KMS-11 (cell line): Measurements from ENCODE around the gene MYEOV.

Experiments
- H2AFZ ChIP-seq: fragments of 200-600 bp; sonication (generic); 2 replicates; pipeline ENCODE4 v1.6.1; 2016; ENCODE audit warnings: antibody characterized with exemption, mixed run types, low read depth
- H3K27ac ChIP-seq: fragments of 200-600 bp; sonication (generic); 2 replicates; pipeline ENCODE4 v1.6.1; 2016; ENCODE audit warnings: mild to moderate bottlenecking, mixed run types
- H3K27me3 ChIP-seq: fragments of 200-600 bp; sonication (generic); 2 replicates; pipeline ENCODE4 v1.6.1; 2017; ENCODE audit warnings: mild to moderate bottlenecking, low read depth, mixed run types, moderate library complexity; ENCODE audit not compliant: insufficient read depth
- H3K36me3 ChIP-seq: fragments of 200-600 bp; sonication (generic); 2 replicates; pipeline ENCODE4 v1.6.1; 2017; ENCODE audit warnings: mild to moderate bottlenecking, mixed run types; ENCODE audit not compliant: insufficient read depth
- H3K4me1 ChIP-seq: fragments of 200-600 bp; sonication (generic); 2 replicates; pipeline ENCODE4 v1.6.1; 2016; ENCODE audit warnings: mild to moderate bottlenecking, low read depth, mixed run types; ENCODE audit not compliant: poor library complexity, severe bottlenecking
- H3K4me2 ChIP-seq: fragments of 200-600 bp; sonication (generic); 2 replicates; pipeline ENCODE4 v1.7.0; 2016; ENCODE audit warnings: mild to moderate bottlenecking, mixed run types
- H3K4me3 ChIP-seq: fragments of 200-600 bp; sonication (generic); IDR thresholded peaks from 2 replicates; pipeline ENCODE4 v1.6.1; 2017; ENCODE audit warnings: low read depth, low read length, mixed read lengths; ENCODE audit not compliant: insufficient read depth
- H3K79me2 ChIP-seq: fragments of 200-600 bp; sonication (generic); 2 replicates; pipeline ENCODE4 v1.6.1; 2016; ENCODE audit warnings: low read depth, mixed run types; ENCODE audit not compliant: insufficient read depth
- H3K9ac ChIP-seq: fragments of 200-600 bp; sonication (generic); 2 replicates; pipeline ENCODE4 v1.6.1; 2016; ENCODE audit warnings: mild to moderate bottlenecking, mixed run types
- H4K20me1 ChIP-seq: fragments of 200-600 bp; sonication (generic); 2 replicates; pipeline ENCODE4 v1.6.1; 2016; ENCODE audit warnings: mild to moderate bottlenecking, mixed run types; ENCODE audit not compliant: insufficient read depth
- TF ChIP-seq, protein P1 (sequence below): fragments of 200-600 bp; sonication (generic); conservative IDR thresholded peaks from 2 replicates; pipeline ENCODE4 v1.6.1; 2017; ENCODE audit warnings: low read depth, mild to moderate bottlenecking, antibody characterized with exemption, low read length, moderate library complexity, mixed read lengths

Gene MYEOV

GRCh38 chr11:69298267-69299022 lies 4.5 kb downstream of the MYEOV start:
- no peak overlapping the region for H3K9ac ChIP-seq
- no peak overlapping the region for H2AFZ ChIP-seq
- H3K36me3 ChIP-seq, result no peaks in the 10 kb centered on the region
- no peaks in the 10 kb centered on the region for H4K20me1 ChIP-seq
- TF ChIP-seq, protein P1, sequence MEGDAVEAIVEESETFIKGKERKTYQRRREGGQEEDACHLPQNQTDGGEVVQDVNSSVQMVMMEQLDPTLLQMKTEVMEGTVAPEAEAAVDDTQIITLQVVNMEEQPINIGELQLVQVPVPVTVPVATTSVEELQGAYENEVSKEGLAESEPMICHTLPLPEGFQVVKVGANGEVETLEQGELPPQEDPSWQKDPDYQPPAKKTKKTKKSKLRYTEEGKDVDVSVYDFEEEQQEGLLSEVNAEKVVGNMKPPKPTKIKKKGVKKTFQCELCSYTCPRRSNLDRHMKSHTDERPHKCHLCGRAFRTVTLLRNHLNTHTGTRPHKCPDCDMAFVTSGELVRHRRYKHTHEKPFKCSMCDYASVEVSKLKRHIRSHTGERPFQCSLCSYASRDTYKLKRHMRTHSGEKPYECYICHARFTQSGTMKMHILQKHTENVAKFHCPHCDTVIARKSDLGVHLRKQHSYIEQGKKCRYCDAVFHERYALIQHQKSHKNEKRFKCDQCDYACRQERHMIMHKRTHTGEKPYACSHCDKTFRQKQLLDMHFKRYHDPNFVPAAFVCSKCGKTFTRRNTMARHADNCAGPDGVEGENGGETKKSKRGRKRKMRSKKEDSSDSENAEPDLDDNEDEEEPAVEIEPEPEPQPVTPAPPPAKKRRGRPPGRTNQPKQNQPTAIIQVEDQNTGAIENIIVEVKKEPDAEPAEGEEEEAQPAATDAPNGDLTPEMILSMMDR, result no peak
- H3K4me2 ChIP-seq, result peak overlapping the region; percentile 87
- no peak overlapping the region for H3K4me3 ChIP-seq
- H3K27me3 ChIP-seq, result peaks cover 2% of the 10 kb centered on the region; the same call in 1 of the 2 replicates
- no peaks in the 10 kb centered on the region for H3K79me2 ChIP-seq
- no peak overlapping the region for H3K27ac ChIP-seq
- peaks cover 25% of the 10 kb centered on the region for H3K4me1 ChIP-seq

GRCh38 chr11:69299023-69299461 lies 5.1 kb downstream of the MYEOV start:
- TF ChIP-seq, protein P1, result no peak
- Histone ChIP-seq H3K4me1 (peaks cover 25% of the 10 kb centered on the region), H2AFZ (no peak overlapping the region), H3K27me3 (peaks cover 2% of the 10 kb centered on the region; the same call in 1 of the 2 replicates), H3K79me2 (no peaks in the 10 kb centered on the region), H3K9ac (no peak overlapping the region), H4K20me1 (no peaks in the 10 kb centered on the region), H3K4me3 (no peak overlapping the region), H3K27ac (no peak overlapping the region), H3K4me2 (no peak overlapping the region), H3K36me3 (no peaks in the 10 kb centered on the region)

- H3K9ac ChIP-seq, result no peak overlapping the region
- H3K79me2 ChIP-seq, result no peaks in the 10 kb centered on the region
- TF ChIP-seq, protein P1, result no peak
- H3K4me1 ChIP-seq, result peaks cover 25% of the 10 kb centered on the region
- H3K27me3 ChIP-seq, result peaks cover 2% of the 10 kb centered on the region; the same call in 1 of the 2 replicates
- no peaks in the 10 kb centered on the region for H4K20me1 ChIP-seq
- no peak overlapping the region for H3K4me2 ChIP-seq
- no peak overlapping the region for H3K4me3 ChIP-seq
- H3K36me3 ChIP-seq, result no peaks in the 10 kb centered on the region
- H3K27ac ChIP-seq, result no peak overlapping the region
- no peak overlapping the region for H2AFZ ChIP-seq
These were observed 5.6 kb downstream of the MYEOV start for GRCh38 chr11:69299572-69299971.

DNA sequence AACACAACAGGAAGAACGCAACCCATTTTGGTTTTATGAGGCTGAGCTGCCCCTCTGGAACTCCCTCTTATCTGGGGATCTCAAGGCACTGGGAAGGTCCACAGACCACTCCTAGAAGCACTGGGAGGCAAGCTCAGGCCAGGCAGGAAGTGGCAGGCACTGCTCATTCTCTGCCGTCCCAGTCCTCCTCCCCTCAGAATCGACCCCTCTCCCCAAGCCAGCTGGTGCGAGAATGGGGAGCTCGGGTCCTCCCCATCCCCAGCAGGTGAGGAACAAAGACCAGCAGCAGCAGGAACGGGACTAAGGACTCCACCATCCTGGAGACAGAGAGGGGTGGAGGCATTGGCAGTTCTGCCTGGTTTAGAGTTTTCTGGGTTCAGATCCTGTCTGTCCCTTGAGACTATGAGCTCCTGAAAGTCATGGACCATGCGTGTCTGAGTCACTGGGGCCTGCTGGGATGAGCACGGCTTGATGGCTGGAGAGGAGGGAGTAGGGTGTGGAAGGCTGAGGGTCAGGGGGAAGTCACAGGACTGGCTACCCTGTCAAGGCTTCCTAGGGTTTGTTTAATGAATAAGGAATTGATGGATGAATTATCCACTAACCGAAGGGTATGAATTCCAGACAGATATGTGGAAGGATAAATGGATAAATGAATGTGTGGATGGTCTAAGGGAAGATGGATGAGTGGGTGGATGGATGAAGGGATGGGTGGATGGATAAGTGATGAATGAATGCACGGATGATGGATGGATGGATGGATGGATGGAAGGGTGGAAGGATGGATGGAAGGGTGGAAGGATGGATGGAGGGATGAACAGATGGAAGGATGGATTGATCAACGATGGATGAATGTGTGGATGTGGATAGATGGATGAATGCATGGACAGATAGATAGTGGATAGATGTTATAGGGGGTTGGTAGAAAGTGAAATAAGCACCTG lies 6.4 kb downstream of the MYEOV start:
- Histone ChIP-seq H3K4me3 (no peak overlapping the region), H2AFZ (no peak overlapping the region), H3K79me2 (no peaks in the 10 kb centered on the region), H3K9ac (no peak overlapping the region), H3K27ac (no peak overlapping the region), H3K4me2 (no peak overlapping the region), H3K27me3 (peaks cover 2% of the 10 kb centered on the region; the same call in 1 of the 2 replicates), H3K36me3 (no peaks in the 10 kb centered on the region), H3K4me1 (peaks cover 25% of the 10 kb centered on the region), H4K20me1 (no peaks in the 10 kb centered on the region)
- TF ChIP-seq, protein P1, result no peak
